HTR-8/SVneo (cell line): ENCODE results near the gene USH2A.

ENCODE experiments used
- DNase-seq: peaks from one replicate; pipeline ENCODE4 v3.0.0; 2011; ENCODE audit warnings: low spot score, mixed read lengths; ENCODE audit not compliant: insufficient read length
- FAIRE-seq: peaks from 2 replicates; lab custom pipeline; 2011; peaks lifted over from hg19 to GRCh38; lab: Jason Lieb, UNC

Gene USH2A

DNA sequence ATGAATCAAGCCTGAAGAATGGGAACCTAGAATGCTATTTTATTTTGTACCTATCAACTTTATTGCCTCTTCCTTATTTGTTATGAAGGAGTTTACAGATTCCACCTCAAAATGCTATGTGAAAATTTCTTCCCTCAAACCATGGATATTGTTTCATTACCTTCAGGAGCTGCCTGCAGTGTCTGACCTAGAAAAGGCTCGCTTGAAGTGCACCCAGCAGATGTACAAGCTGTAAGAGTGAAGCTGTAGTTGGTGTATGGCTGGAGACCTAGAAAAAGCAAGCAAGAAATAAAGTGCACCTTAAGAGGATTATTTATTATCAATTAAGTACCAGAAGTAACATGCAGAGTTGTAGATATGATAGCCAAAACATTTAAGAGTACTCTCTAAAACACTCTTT lies 656.7 kb downstream of the USH2A start:
- FAIRE-seq (no peak), DNase-seq (no peak)

DNA sequence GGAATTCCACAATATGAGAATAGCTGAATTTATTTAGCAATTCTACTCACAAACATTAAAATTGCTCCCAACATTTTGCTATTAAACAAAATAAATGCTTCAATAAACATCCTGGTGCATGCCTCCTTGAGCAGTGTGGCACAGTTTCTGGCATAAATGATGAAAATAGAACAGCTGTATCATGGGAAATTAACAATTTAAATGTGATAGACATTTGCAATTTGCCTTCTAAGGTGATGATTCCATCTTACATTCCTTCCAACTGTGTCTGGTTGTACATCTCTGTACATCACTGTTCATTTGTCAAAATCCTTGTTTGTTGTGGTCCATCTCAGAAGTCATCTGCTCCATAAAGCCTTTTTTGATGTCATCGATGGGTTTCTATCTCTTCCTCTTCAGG lies 657.4 kb downstream of the USH2A start:
- DNase-seq = no peak

GRCh38 chr1:215761446-215761845 lies 661.8 kb downstream of the USH2A start:
- FAIRE-seq (no peak), DNase-seq (no peak)

More for the DNA sequence above, 657.4 kb downstream of the USH2A start:
- FAIRE-seq = no peak

DNA sequence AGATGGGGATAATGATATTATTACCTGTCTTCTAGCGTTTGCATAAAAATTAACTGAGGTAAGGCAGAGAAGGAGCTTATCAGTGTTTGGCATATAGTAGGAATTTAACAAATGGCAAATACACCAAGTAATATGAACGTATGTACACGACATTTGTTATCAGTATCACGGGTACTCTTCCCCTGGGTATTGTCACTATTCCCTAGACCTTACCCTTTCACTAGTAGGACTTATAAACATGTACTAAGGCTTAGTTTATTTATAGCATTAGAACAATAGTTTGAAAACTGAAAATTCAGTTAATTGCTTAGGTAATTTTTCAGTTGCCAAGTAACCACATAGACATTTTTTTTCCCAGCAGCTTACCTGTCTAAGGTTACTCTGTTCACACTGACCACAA lies 669.1 kb downstream of the USH2A start:
- DNase-seq = no peak
- FAIRE-seq = no peak

DNA sequence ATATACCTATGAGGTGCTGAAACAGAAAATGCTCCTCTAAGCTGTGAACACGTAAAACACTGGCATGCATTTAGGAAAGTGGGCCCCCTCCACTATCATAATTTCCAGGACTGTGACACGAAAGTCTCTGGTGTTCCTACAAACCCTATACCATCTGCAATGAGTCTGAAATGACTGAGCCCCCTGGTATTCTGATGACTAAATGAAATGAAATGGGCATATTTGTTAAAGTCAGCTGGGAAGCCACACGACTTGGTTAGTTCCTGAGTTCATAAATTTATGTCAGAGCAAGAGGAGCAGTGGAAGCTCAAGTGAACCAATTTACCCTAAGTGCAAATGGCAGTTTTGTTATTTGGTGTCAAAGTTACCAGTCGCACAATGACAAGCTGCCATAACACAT lies 673.8 kb downstream of the USH2A start:
- peak; percentile 37 for DNase-seq
- FAIRE-seq = no peak

GRCh38 chr1:215748431-215748830 lies 674.8 kb downstream of the USH2A start:
- DNase-seq (no peak), FAIRE-seq (no peak)

- no peak for FAIRE-seq
Observed at GRCh38 chr1:215744419-215744818, 678.8 kb downstream of the USH2A start.

DNA sequence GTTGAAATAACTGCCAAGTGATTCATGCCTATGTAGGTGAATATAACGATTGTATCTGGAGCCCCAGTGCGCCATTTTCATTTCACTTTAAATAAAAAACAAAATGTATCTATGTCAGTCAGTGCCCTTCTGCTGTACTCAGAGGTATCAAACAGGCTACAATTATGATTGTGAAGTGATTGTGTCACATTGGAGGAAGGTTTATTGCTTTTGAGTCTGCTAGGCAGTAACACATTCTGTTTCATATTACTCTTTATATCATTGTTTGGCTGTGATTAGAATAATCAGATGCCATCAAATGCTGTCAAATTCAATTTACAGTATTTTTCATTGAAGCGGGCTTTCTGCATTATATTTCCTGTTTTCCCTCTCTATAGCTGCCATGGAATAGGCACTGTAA lies 684.2 kb downstream of the USH2A start:
- FAIRE-seq = no peak
- DNase-seq = no peak

More at GRCh38 chr1:215744419-215744818, 678.8 kb downstream of the USH2A start:
- DNase-seq = no peak

- DNase-seq = no peak
- FAIRE-seq = no peak
Observed at GRCh38 chr1:215731699-215732098, 691.5 kb downstream of the USH2A start.

DNA sequence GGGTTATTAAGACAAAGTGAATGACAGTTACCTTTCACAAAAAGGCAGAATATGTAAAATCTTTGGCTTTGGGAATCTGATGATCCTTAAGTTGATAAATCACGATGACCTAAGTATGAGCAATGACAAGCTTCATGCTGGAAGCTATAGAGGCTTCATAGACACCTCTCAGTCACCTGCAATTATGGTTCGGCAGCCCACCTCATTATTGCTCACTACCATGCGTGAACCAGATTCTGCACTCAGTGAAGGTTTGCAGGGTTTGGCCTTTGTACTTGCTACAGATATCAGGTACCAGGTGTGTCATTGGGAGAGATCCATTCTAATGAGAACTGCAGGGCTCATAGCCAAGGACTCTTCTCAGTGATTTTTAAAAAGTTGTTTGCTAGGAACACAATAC lies 692.6 kb downstream of the USH2A start:
- no peak for FAIRE-seq
- no peak for DNase-seq

DNA sequence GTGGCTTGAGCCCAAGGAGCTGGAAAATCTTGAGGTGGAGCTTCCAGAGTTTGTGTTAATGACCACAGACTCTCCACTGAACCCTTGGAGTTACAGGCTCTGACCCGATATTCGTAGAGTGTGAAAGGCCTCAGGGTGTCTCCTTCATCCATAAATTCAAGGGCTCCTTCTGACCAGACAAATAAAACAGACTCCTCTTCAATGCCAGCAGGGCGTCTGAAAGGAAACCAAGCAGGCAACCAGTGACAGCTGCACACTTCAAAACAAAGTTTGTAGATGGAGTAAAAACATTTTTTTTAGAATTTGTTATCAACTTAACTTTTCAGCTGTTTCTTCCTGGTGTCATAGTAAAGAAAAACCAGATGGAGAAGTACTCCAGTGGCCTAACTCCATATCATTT lies 695.1 kb downstream of the USH2A start:
- no peak for DNase-seq

GRCh38 chr1:215720126-215720525 lies 703.1 kb downstream of the USH2A start:
- FAIRE-seq (no peak), DNase-seq (no peak)

More for the DNA sequence above, 695.1 kb downstream of the USH2A start:
- FAIRE-seq = no peak

DNA sequence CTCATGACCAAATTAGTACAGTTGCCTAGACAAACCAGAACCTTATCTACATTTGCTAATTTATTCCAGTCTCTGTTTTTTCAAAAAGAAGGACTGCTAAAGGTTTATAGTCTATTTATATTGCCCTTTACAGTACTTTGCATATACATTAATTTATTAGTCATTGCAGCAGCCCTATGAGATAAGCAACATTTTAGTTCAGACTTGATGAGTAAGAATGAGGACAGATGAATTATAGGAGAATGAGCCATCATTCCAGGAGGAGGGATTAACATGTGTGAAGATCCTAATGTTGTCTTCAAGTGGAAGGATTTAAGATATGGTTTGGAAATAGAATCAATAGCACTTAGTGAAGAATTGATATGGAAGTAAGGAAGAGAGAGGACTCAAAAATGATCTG lies 703.7 kb downstream of the USH2A start:
- DNase-seq (no peak), FAIRE-seq (no peak)

DNA sequence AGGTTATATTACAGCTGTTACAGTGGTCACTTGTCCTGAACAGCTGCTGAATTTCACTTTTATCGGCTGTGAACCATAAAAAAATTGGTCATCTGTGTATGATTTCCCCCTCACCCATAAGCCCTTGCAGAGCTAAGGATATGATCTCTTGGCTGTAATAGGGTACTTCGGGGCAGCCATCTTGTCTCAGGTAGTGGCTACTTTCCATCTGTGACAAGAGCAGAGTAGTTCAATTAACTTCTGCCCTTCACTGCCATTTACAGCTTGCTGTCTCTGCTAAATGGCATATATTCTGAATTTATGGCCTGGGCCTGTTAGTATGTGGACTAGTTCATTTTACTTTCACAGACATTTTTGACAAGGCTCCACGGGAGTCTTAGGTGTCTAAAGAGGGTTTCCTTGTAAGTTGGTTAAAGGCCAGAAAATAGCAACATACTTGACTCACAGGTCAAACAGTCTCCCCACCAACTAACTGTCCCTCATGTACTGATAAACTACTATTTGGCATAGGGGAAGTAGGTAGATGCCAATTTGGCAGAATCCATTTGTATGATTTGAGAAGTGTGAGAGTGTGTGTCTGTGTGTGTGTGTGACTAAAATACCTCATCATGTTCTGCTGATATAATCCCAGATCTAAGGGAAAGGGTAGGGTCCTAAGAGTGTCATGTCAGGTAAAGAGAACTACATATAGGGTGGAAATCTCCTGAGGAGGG lies 704.5 kb downstream of the USH2A start:
- FAIRE-seq = no peak
- no peak for DNase-seq

GRCh38 chr1:215717677-215718426 lies 705.4 kb downstream of the USH2A start:
- FAIRE-seq = no peak
- no peak for DNase-seq

DNA sequence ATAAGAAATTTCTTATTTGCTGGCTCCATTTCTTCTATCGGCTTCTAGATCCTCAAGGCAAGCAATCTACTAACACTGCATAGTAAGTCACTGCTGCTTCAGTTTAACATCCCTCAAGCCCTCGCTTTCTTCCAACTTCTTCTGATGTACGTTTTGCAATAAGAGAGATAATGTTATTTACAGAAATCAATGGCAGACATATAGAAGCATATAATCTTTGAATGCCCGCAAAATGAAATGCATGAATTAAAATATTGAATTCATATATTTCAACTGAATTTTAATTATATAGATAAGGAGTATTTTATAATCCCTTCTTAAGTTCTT lies 712.4 kb downstream of the USH2A start:
- FAIRE-seq = no peak
- DNase-seq = no peak

- peak; percentile 54 for DNase-seq
- peak; percentile 63 for FAIRE-seq
Observed at GRCh38 chr1:215710036-215710898, 713.0 kb downstream of the USH2A start.

DNA sequence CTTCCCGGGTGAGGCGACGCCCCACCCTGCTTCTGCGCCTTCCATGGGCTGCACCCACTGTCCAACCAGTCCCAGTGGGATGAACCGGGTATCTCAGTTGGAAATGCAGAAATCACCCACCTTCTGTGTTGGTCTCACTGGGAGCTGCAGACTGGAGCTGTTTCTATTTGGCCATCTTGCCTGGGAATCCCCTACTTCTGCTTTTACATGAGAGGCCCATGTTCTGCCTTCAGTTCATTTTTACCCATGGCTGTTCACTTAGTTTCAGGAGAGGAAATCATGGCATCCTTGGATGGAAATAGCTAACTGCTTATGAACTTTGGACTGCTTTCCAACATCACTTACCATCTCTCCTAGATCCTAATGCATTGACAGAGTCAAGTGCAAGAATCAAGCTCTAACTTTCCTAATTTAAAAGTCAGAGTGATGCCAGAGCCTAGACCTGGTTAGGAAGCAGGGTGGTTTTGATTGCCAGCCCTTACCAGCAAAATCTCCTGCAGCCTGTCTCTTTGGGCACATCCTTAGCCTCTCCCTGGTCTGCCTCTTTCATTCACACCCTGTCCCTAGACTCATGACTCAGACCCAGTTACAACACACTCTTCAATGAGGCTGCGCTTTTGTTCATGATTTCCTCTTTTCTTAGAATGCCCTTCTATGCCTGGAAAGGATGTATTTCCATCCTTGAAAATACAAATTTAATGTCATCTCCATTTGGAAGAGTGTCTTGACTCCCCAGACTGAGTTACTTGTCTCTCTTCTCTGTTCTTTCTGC lies 719.0 kb downstream of the USH2A start:
- no peak for FAIRE-seq
- no peak for DNase-seq

DNA sequence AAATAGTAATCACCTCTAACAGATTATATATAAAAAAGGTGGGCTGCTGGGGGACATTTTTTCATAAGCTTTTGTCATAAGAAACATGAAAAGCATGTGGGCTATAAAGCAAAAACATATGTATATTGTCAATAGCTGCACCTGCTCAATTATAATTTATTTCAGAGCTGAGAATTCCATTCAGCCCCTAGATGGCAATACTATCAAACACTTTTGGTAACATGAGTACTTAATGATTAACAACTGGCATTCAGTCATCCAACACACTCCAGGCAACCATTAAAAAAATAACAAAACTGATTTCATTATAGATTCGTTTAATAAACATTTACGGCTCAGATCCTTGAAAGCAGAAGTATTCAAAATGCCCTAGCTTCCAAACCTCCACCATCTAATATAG lies 741.0 kb downstream of the USH2A start:
- DNase-seq = no peak
- FAIRE-seq = no peak

DNA sequence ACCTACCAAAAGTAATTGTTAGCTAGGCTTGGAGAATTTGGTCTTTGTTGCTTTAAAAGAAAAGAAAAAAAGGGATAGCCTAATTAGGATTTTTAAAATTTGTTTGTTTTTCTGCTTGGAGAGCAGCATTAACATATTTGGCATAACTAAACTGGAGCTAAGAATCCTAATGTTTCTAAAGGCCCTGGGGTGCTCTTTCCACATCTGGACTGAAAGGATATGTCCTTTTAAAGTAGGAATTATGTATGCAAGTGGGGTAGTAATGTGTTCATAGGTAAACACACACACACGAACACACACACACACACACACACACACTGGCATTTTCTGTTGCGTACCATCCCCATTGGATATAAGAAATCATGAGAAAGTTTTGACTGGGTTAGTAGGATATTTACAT lies 742.2 kb downstream of the USH2A start:
- FAIRE-seq = no peak

More for the DNA sequence above, 742.2 kb downstream of the USH2A start:
- DNase-seq = no peak
